ENCODE measurements around the gene ELMO3. TPM values are rescaled to one million over a fixed set of nuclear protein-coding genes. Genes with fewer than 3 reads are reported as not detected.

ELMO3 gene
- total and polyA plus RNA-seq, 2 of the 4 experiments (the other 2 are of a cell fraction), result 0.36 to 1.6 TPM

- dilution Hi-C loops (cut with HindIII; ENCODE audit: low sequenced_read_pairs, unreplicated experiment), result no loop called here
- no peaks in the 10 kb centered on the region for H3K27me3 ChIP-seq (ENCODE audit: control insufficient read depth, insufficient read depth, low read length)
- H3K4ac ChIP-seq (ENCODE audit: low read depth, low read length), result no peak overlapping the region
- DNase-seq (no peak), ATAC-seq (ENCODE audit: low read depth) (no peak)
- no peak overlapping the region for H3K4me2 ChIP-seq (ENCODE audit: low read depth, low read length)
- WGBS, 2 experiments (ENCODE audit: extremely low coverage in 2 of 2, insufficient read length in 1 of 2), result 94% methylated on average over 2 of the region's 12 CpGs; no CpG with 5 or more reads in 1 of the 2 experiments
- no peak overlapping the region for H2AK9ac ChIP-seq (replicated peaks; ENCODE audit: low read depth, low read length, poor library complexity)
- H3K4me1 ChIP-seq (ENCODE audit: control insufficient read depth, insufficient read depth, low read length), result no peaks in the 10 kb centered on the region; the same call in 1 of the 2 replicates
- H2BK120ac ChIP-seq (ENCODE audit: low read depth, low read length), result no peak overlapping the region
- H3K27ac ChIP-seq (ENCODE audit: insufficient read depth, low read length), result no peak overlapping the region
- no peak overlapping the region for H2AK5ac ChIP-seq (ENCODE audit: low read depth, low read length)
- in situ Hi-C loops (cut with MboI; ENCODE audit: low sequenced_read_pairs), result no loop called here
- H2BK15ac ChIP-seq (ENCODE audit: low read depth, low read length), result no peak overlapping the region
- intact Hi-C loops (cut with micrococcal nuclease), result no loop called here
- no peak overlapping the region for H3K18ac ChIP-seq (ENCODE audit: low read depth, low read length)
- no peaks in the 10 kb centered on the region for H3K9me3 ChIP-seq (ENCODE audit: control insufficient read depth, insufficient read depth, low read length)
- H2BK20ac ChIP-seq (ENCODE audit: low read depth, low read length), result no peak overlapping the region
- ChIA-PET POLR2A (ENCODE audit: unreplicated experiment) (interaction anchor here (0.5 kb wide), 1 partner anchor 219 kb away, joined by 8 read pairs; no protein-coding TSS in a partner anchor), CTCF (interaction anchor here (0.6 kb wide), 1 partner anchor 793 kb away, joined by 3 read pairs; no protein-coding TSS in a partner anchor)
- H3K9ac ChIP-seq (ENCODE audit: low read depth, low read length), result no peak overlapping the region
- no peak overlapping the region for H3K23ac ChIP-seq (ENCODE audit: low read depth, low read length)
- TF ChIP-seq FOS (IDR thresholded peaks at IDR 0.05; ENCODE audit: low read depth, low read length), result no peak
- TF ChIP-seq RAD21 (IDR thresholded peaks at IDR 0.05; ENCODE audit: low read length), result no peak
- peaks cover 39% of the 10 kb centered on the region for H3K36me3 ChIP-seq (ENCODE audit: control insufficient read depth, insufficient read depth, low read length)
- no peak overlapping the region for H4K91ac ChIP-seq (ENCODE audit: insufficient read depth, low read depth, low read length)
- H3K14ac ChIP-seq (replicated peaks; ENCODE audit: low read depth, low read length), result no peak overlapping the region
- peaks cover 0 to 1% of the 10 kb centered on the region in 2 experiments; a peak in 1 of 4 replicates for H3K79me1 ChIP-seq (ENCODE audit: low read depth in 1 of 2, low read length in 2 of 2)
- H2AFZ ChIP-seq (replicated peaks; ENCODE audit: low read length, poor library complexity), result no peak overlapping the region
- BruUV-seq (replicated peaks), result no TSS peak
- H4K20me1 ChIP-seq (ENCODE audit: insufficient read depth, low read length), result 0 out of 2 replicates have a peak, but pooled peaks cover 2% of the 10 kb centered on the region
- H3K56ac ChIP-seq (ENCODE audit: extremely low read depth, insufficient read depth, low read length), result no peak overlapping the region
- H3K9me1 ChIP-seq (ENCODE audit: insufficient read depth, low read length), result peaks cover 4% of the 10 kb centered on the region; the same call in 1 of the 2 replicates
- no peak overlapping the region for H3K4me3 ChIP-seq (ENCODE audit: insufficient read depth, low read depth, low read length)
- no peak overlapping the region for H2BK5ac ChIP-seq (ENCODE audit: low read depth, low read length, poor library complexity, severe bottlenecking)
- H4K5ac ChIP-seq (ENCODE audit: low read depth, low read length), result no peak overlapping the region
- H4K8ac ChIP-seq (ENCODE audit: low read depth in 2 of 2, low read length in 2 of 2), result no peak overlapping the region
These were observed 3.5 kb downstream of the ELMO3 start for GRCh38 chr16:67202426-67202825.

Data from IMR-90 (cell line).